ENCODE results near the gene PEX26.
"Not testable (repeated sequence)": the region's sequence is repeated elsewhere in the genome, so short reads cannot be mapped to it uniquely, and the experiment has no call there.

PEX26 gene

DNA sequence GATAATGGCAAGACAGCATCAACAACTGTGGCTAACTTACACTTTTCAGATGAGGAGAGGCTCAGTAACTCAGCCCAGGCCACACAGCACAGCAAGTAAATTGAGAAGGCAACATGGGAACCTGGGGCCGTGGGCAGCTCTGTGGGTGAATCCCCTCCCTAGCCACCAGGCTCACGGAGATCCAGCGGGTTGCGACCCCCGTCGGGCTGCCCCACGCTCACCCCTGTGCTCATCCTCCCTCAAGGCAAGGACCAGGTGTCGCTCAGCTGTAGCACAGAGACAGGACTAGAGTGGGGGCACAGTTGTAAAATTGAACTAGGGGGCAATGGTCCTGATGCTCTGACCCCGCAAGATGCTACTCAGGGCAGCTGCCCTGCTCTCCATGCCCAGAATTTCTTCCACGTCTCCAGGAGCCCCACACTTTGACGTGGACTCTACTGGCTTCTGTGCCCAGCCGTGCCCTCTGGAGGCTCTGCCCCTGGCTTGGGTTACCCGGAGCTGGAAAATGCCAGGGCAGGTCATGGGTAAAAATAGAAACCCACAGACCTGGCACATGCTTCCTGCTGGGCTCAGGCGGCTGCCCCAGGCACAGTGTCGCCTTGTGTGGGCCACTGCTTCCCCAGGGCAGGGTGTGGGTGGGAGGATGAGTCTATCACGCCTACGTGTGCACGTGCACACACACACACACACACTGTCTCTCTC, 41.8 kb downstream of the PEX26 start:
- DNase-seq (ENCODE audit: low read depth) = no peak

DNA sequence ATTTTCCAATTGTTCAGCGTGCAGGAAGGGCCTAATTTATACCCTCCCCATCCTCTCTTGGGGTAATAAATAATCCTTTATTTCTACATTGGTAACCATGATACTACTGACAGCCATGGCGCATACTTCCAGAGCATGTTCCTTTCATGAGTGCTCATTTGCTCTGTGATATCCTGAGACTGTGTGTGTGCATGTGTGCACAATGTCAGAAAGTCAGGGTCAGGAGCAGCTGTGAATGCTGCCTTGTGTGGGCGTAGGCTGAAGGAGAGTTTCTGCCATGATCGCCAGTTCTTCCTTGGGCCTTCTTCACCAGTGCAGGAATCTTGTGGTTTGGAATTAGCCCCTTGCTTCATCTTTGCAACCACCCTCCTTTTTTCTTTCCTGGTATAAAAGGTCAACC, 43.1 kb downstream of the PEX26 start:
- no peak for DNase-seq (ENCODE audit: low read depth)

DNA sequence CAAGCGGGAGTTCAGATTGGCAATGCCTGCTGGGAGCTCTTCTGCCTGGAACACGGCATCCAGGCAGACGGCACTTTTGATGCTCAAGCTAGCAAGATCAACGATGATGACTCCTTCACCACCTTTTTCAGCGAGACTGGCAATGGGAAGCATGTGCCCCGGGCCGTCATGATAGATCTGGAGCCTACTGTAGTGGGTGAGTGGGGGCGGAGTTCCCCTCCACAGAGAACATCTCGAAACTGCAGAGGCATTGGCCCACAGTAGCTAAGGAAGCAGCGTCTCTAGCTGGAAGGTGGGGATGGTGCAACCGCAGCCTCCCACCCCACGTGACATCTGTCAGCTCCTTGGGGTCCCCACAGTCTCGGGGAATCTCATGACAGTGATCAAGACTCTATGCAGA, 43.7 kb downstream of the PEX26 start:
- no peak for DNase-seq (ENCODE audit: low read depth)

DNA sequence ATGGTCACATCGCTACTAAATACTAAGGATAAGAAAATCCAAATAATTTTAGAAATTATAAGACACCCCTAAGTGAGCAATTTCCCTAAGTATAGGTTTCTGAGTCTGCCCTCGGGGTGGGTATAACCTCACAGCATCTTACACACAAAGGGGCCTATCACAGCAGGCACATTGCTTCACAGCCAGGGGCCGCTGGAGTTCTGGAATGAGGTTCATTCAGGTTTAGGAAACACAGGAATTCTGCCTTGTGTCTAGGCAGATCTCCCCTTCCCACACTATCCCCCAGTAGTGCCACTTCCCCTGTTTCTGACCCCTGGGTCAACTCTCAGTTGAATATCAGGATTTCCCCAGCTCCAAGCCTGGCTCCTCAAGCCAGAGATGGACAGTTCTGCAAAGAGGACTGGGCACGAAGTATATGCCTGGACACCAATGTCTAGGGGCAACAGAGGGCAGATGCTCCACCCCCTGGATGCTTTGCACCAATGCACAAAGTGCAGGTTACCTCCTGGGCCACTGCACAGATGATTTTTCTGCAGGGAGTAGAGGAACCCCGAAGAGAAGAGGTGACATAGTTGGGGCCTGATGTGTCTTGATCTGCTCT, 44.3 kb downstream of the PEX26 start:
- DNase-seq (ENCODE audit: low read depth) = no peak

DNA sequence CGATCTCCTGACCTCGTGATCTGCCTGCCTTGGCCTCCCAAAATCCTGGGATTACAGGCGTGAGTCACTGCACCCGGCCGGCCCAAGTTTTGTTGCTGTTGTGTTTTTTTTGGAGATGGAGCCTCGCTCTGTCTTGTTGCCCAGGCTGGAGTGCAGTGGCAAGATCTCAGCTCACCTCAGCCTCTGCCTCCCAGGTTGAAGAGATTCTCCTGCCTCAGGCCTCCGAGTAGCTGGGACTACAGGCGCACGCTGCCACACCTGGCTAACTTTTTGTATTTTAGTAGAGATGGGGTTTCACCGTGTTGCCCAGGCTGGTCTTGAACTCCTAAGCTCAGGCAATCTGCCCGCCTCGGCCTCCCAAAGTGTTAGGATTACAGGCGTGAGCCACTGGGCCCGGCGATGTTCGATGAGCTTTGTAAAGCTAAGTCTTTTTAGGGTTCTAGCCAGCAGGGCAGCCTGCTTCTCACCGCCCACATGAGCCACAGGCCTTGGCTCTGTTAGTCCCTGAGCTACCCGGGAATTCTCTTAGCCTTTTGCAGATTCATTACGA, 45.8 kb downstream of the PEX26 start:
- not testable (repeated sequence) for DNase-seq (ENCODE audit: low read depth)

DNA sequence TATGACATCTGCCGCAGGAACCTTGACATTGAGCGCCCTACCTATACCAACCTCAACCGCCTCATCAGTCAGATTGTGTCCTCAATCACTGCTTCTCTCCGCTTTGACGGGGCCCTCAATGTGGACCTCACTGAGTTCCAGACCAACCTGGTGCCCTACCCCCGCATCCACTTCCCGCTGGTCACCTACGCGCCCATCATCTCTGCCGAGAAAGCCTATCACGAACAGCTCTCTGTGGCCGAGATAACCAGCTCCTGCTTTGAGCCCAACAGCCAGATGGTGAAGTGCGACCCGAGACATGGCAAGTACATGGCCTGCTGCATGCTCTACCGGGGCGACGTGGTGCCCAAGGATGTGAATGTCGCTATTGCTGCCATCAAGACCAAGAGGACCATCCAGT, 48.8 kb downstream of the PEX26 start:
- no peak for DNase-seq (ENCODE audit: low read depth)

DNA sequence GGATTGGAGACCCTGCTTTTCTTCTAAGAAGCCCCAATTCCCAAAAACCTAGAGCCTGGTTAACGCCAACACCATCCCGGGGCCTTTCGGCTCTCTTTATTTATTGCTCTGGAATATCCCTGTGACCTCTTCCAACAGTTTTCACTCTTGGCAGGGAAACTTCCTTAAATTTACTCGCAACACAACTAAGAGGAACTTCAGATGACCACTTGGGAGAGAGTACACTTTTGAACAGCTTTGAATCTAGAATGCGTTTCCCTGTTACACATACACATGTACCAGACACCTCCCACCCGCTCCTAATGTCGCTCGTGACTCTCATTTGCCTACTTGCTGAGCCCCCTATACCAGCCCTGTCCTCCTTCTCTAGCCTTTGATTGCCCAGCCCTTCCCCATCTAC, 52.2 kb downstream of the PEX26 start:
- no peak for DNase-seq (ENCODE audit: low read depth)

DNA sequence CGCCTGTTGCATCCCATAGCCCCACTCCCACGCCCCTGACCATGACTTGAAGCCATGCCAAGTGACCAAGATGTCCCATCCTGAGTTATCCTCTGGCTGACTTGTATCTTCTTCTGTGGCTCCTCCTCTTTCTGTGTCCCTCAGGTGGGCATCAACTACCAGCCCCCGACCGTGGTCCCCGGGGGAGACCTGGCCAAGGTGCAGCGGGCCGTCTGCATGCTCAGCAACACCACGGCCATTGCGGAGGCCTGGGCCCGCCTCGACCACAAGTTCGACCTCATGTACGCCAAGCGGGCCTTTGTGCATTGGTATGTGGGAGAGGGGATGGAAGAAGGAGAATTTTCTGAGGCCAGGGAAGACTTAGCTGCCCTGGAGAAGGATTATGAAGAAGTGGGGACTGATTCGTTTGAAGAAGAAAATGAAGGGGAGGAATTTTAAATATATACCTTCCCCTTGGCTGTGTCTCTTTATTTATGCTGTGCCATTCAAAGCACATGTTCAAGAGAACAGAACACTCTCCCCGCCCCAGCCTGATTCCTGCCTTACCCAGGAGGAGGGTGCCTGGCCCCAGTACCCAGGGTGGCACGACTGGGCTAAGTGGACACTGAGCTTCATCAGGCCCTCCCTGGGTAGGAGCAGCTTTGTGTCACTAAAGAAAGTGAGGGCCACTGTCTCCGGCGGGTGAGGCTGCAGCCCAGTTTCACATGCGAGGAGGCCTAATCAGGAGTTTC, 53.1 kb downstream of the PEX26 start:
- DNase-seq (ENCODE audit: low read depth) = no peak

DNA sequence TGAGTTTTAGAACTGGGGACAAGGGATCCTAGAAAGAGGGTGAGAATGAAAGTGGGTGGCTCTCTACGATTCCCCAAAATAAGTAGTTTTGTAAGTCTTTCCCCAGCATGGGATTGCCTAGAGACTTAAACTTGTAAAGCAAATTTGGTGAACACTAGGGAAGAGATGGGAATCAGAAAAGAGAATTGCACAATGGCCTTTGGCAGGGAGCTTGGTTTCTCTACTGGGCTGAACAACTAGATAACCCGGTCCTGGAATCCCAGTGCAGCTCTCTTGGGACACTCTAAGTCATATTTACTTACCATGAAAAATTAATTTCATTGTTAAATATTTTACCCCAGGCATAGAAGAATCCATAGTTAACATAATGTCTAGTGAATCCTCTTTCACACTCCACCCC, 55.7 kb downstream of the PEX26 start:
- DNase-seq (ENCODE audit: low read depth) = no peak

DNA sequence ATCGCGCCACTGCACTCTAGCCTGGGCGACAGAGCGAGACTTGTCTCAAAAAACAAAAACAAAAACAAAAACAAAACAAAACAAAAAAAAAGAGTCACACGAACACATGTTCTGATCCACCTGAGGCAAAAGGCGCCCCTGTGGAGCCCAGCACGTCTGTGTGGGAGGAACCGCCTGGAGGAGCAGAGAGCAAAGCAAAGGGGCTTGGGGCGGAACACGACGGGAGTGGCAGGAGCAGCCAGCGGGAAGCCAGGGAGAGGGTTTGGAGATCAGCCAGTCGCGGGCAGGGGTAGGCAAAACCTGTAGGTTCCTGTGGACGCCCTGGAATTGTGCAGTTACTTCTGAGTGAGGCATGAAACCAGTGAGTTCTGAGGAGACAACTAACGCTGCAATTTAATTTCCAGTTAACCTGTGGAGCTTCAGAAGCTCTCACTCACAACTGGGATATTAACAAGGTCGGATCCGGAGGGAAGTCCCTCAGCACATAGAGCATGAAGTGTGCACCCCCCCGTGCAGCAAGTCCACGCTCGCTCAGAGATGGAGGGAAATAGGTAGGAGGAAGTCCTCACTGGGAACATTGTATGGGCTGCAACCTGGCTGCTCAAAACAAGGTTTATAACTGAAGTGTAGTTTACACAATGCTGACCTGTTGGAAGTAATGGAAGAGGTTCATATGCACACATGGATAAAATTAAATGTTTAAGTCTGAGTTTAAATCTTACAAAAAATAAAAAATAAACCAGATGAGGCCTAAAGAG, 59.0 kb downstream of the PEX26 start:
- no peak for DNase-seq (ENCODE audit: low read depth)

DNA sequence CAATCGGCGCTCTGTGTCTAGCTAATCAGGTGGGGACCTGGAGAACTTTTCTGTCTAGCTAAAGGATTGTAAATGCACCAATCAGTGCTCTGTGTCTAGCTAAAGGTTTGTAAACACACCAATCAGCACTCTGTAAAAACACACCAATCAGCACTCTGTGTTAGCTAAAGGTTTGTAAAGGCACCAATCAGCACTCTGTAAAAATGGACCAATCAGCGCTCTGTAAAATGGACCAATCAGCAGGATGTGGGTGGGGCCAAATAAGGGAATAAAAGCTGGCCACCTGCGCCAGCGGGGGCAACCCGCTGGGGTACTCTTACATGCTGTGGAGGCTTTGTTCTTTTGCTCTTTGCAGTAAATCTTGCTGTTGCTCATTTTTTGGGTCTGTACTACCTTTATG, 63.2 kb downstream of the PEX26 start:
- DNase-seq (ENCODE audit: low read depth) = not testable (repeated sequence)

DNA sequence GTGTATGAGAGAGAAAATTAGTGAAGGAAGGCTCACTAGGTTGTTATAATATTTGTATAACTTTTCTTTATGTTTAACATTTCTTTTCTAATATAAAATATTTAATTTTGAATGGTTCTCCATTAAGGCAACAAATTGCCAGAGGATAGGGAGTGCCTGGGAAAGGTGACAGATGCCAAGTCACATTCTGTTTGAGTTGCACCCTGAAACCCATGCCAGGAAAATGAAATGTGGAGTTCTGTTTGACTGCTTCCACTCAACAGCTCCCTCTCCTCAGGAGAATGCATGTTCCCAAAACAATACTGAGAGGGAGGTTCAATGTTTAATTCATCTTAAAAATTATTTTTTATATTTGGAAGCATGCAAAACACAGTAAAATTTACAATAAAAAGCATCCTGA, 66.3 kb downstream of the PEX26 start:
- no peak for DNase-seq (ENCODE audit: low read depth)

DNA sequence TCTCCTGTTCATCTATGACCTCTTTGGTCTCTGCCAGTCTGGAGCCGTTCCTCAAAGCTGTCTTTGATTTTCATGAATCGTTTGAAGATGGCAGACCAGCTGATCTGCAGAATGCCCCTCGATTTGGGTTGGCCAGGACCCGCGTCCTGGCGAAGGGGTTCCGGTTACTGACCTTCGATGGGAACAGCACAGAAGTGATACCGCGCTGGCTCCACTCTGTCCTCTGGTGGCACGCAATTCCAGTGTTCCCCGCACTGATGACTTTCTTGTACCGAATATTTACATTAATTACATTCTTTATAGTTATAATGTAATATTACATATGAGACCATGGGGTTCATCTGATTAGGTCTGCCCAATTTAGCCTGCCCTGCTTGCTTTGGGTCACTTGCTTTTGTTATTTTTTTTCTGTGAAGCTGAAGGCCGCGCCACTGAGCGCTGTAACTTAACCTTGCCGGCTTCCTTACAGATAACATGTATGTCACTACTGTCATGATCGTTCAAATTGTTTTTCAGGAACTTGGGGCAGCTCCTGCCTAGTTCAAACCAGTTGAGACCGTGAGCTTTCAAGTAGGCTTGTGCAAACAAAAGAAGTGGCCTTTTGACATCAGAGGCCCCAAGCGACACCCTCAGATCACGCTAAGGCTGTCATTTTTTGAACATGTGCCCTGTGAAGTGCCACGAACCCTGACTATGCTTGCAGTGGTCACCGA, 68.0 kb downstream of the PEX26 start:
- DNase-seq (ENCODE audit: low read depth) = no peak

DNA sequence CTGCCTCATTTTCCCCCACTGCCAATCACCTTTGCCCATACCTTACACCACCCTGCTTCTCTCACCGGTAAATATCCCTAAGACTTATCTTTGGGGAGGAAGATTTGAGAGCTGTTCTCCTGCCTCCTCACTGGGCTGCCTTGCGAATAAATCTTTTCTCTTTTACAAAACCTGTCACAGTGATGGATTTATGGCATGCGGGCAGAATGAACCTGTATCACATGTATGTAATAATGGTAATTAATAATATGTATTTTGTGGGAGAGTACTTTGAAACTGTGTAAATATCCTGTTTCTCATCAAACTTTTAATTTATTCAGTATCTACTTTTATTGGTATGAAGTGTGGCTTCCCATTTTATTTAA, 68.6 kb downstream of the PEX26 start:
- DNase-seq (ENCODE audit: low read depth) = no peak

DNA sequence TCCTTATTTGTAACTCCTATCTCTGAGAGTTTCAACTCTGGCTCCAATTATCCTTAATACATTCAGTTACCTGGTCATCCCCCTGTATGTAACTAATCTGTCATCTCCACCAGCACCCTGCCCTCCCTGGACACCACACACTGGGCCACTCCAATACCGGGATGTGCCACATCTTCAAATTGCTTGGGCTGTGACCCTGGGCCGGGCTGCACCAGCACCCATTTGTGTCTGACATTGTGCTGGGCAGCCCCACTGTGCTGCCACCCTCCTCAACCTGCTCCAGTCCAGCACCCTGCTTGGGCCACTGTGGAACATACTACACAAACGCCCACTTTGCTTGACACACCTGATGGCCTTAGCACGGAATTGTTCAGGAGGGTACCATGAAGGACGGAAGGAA, 70.0 kb downstream of the PEX26 start:
- no peak for DNase-seq (ENCODE audit: low read depth)

DNA sequence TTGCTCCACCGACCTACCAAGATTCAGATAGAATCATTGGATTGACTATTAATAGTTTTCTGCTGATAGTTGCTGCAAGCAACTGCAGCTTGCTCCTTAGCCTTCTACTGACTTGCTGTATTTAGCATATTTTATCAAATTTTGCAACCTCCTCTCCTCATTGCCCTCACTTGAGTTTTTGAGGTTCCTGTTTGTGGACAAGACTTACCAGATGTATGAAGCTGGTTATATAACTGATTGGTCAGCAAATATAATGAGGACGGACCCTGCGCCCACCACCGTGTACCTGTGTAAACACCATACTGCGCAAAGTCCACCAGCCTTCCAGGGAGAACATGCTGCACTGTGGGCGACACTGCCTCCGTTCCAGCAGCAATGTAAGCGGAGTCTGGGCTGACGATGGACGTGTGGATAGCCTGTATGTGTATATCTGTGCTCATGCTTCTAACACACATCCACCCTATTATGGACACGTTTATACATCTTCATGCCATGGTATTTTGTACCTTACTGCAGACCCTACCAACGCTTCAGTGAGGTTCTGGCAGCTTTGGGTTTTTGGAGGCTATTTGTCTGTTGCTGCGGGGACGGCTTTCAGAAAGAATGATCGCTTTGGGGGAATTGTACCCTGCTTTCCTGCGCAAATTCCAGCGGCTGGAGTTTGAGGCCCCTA, 70.6 kb downstream of the PEX26 start:
- no peak for DNase-seq (ENCODE audit: low read depth)

DNA sequence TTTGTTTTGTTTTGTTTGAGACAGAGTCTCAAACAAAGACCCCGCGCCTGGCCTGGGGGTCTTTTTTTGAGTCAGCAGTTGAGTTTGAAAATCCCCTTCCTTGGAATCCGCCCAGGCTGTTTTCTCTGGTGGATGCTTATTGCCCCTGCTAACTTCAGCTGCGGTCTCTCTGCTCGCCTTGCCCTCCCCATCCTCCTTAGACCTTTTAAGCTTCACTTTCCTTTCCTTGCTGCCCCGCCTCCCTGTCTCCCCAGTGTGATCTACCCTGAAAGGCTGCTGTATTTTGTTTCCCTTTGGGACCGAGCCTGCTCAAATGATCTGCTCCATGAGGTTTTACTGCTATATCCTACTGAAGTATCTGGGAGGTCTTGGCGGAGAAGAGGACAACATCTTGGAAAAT, 74.7 kb downstream of the PEX26 start:
- no peak for DNase-seq (ENCODE audit: low read depth)

DNA sequence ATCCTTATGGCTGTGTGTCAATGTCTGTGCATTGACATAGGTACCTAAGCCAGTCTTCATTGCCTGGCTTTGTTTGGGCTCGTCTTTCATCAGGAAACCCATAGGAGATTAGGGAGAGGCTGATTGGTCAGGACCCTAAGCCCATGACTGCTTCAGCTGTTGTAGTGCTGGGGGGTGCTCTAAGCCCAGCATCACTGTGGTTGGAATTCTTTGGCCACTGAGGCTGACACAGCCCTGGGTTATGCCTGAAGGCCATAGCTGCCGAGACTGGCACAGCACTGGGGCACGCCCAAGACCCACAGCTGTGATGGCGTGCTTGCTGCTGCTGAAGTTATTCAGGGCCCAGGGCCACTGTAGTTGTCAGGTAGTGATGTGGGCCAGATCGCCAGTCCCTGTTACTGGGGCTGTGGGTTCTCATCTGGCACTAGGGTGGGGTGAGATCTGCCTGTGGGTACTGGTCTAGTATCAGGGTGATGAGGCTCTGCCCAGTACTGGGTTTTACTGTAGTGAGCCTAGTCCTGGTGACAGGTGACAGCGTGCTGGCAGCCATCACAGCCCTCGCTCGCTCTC, 77.1 kb downstream of the PEX26 start:
- no peak for DNase-seq (ENCODE audit: low read depth)

All from CMK (cell line).